ENCODE results near the gene QRFP. TPM values are rescaled to one million over a fixed set of nuclear protein-coding genes. Genes with fewer than 3 reads are reported as not detected.

QRFP gene
- total RNA-seq, 6 experiments from 2014 or later: not detected

DNA sequence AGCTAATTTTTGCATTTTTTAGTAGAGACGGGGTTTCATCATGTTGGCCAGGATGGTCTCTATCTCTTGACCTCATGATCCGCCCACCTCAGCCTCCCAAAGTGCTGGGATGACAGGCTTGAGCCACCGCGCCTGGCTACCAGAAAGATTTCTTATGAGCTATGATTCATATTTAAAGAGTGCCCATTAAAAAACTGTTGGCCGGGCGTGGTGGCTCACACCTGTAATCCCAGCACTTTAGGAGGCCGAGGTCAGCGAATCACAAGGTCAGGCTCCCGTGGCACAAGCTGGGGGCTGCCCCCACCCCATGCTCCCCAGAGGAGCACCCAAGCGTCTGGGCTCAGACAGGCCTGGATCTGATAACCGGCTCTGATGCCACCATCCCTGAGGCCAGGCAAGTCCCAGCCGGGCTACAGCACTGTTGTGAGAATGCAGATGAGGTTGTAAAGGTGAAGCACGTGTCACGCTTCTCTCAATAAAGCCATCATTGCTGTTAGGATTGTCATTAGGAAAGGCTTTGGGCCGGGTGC is 13.9 kb downstream of the QRFP start:
- Mint-ChIP-seq H3K9me3 (no peaks in the 10 kb centered on the region), H3K27ac (no peak overlapping the region), H3K36me3 (ENCODE audit: low read depth) (peaks cover 26% of the 10 kb centered on the region; the same call in 1 of the 2 replicates), H3K4me1 (ENCODE audit: low read depth) (no peaks in the 10 kb centered on the region), H3K4me3 (no peak overlapping the region), H3K27me3 (ENCODE audit: insufficient read depth) (peaks cover 2% of the 10 kb centered on the region; the same call in 1 of the 2 replicates)
- no peak for DNase-seq
- TF ChIP-seq CTCF (IDR thresholded peaks at IDR 0.05): no peak

DNA sequence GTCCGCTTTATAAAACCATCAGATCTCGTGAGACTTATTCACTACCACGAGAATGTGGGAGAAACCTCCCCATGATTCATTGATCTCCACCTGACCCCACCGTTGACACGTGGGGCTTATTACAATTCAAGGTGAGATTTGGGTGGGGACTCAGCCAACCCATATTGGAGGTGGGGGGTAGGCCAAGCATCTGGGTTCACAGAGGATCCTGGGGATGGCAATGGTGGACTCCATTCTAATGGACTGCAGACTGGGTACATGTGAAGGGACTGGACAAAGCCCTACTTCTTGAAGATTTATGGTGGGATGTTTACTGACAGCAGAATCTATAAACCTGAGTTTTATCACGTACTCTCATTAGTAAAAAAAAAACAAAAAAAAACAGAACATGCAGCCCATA is 15.1 kb downstream of the QRFP start:
- no peaks in the 10 kb centered on the region for H3K9me3 Mint-ChIP-seq
- no peak overlapping the region for H3K27ac Mint-ChIP-seq
- H3K4me3 Mint-ChIP-seq: no peak overlapping the region
- no peak for DNase-seq
- H3K4me1 Mint-ChIP-seq (ENCODE audit: low read depth): no peaks in the 10 kb centered on the region
- H3K36me3 Mint-ChIP-seq (ENCODE audit: low read depth): peaks cover 18% of the 10 kb centered on the region; the same call in 1 of the 2 replicates
- peaks cover 2% of the 10 kb centered on the region; the same call in 1 of the 2 replicates for H3K27me3 Mint-ChIP-seq (ENCODE audit: insufficient read depth)
- TF ChIP-seq CTCF (IDR thresholded peaks at IDR 0.05): no peak

- no peak for TF ChIP-seq CTCF (IDR thresholded peaks at IDR 0.05)
- no peaks in the 10 kb centered on the region for H3K9me3 Mint-ChIP-seq
- no peaks in the 10 kb centered on the region for H3K4me1 Mint-ChIP-seq (ENCODE audit: low read depth)
- H3K4me3 Mint-ChIP-seq: no peak overlapping the region
- no peak for DNase-seq
- H3K27ac Mint-ChIP-seq: no peak overlapping the region
- peaks cover 14% of the 10 kb centered on the region; the same call in 1 of the 2 replicates for H3K36me3 Mint-ChIP-seq (ENCODE audit: low read depth)
- H3K27me3 Mint-ChIP-seq (ENCODE audit: insufficient read depth): peaks cover 2% of the 10 kb centered on the region; the same call in 1 of the 2 replicates
These were observed 15.9 kb downstream of the QRFP start for GRCh38 chr9:130880599-130881220.

GRCh38 chr9:130879863-130880411 is 16.7 kb downstream of the QRFP start:
- Mint-ChIP-seq H3K4me3 (no peak overlapping the region), H3K4me1 (ENCODE audit: low read depth) (no peaks in the 10 kb centered on the region), H3K9me3 (no peaks in the 10 kb centered on the region), H3K36me3 (ENCODE audit: low read depth) (peaks cover 14% of the 10 kb centered on the region; the same call in 1 of the 2 replicates), H3K27me3 (ENCODE audit: insufficient read depth) (peaks cover 2% of the 10 kb centered on the region; the same call in 1 of the 2 replicates), H3K27ac (no peak overlapping the region)
- no peak for TF ChIP-seq CTCF (IDR thresholded peaks at IDR 0.05)
- DNase-seq: no peak

- no peak overlapping the region for H3K27ac Mint-ChIP-seq
- peaks cover 2% of the 10 kb centered on the region for H3K27me3 Mint-ChIP-seq (ENCODE audit: insufficient read depth)
- peaks cover 16% of the 10 kb centered on the region for H3K36me3 Mint-ChIP-seq (ENCODE audit: low read depth)
- no peak overlapping the region for H3K4me3 Mint-ChIP-seq
- H3K4me1 Mint-ChIP-seq (ENCODE audit: low read depth): no peaks in the 10 kb centered on the region
- TF ChIP-seq CTCF (IDR thresholded peaks at IDR 0.05): no peak
- H3K9me3 Mint-ChIP-seq: no peaks in the 10 kb centered on the region
- DNase-seq: no peak
These were observed 18.3 kb downstream of the QRFP start for GRCh38 chr9:130878295-130878694.
